Left ventricle myocardium inferior (tissue), 1 donor: ENCODE measurements around the gene OR5A2. TPM values are rescaled to one million over a fixed set of nuclear protein-coding genes. Genes with fewer than 3 reads are reported as not detected.

Experiments
- DNase-seq: peaks from one replicate; pipeline ENCODE4 v3.0.0-alpha.2; 2020
- H3K27ac ChIP-seq: fragments of 200-600 bp; replicated peaks from 2 replicates; pipeline ENCODE4 v1.8.0; 2021
- H3K27me3 ChIP-seq: fragments of 200-600 bp; 2 replicates; pipeline ENCODE4 v1.8.0; 2021; ENCODE audit warnings: low read depth
- H3K36me3 ChIP-seq: fragments of 200-600 bp; 2 replicates; pipeline ENCODE4 v1.8.0; 2021
- H3K4me1 ChIP-seq: fragments of 200-600 bp; 2 replicates; pipeline ENCODE4 v1.8.0; 2021
- H3K4me3 ChIP-seq: fragments of 200-600 bp; 2 replicates; pipeline ENCODE4 v1.8.0; 2021; ENCODE audit warnings: mild to moderate bottlenecking, moderate library complexity
- H3K9me3 ChIP-seq: fragments of 200-600 bp; replicated peaks from 2 replicates; pipeline ENCODE4 v1.8.0; 2021
- intact Hi-C: fragments of 100-400 bp; cut with micrococcal nuclease; formaldehyde crosslinking; loops from one replicate; pipeline ENCODE4 v1.11.0; 2022
- total RNA-seq: library from RNA; stranded (reverse); fragmentation: NEBNext Ultra II Directional; extraction: Animal tissue kit (Norgen Biotek cat#: 25700); gene quantifications from one replicate; pipeline ENCODE4 v1.2.1, GENCODE V29; 2021
- TF ChIP-seq, protein P1 (sequence below): fragments of 200-600 bp; IDR thresholded peaks from 2 replicates; pipeline ENCODE4 v1.8.0; 2021; ENCODE audit warnings: antibody characterized with exemption, mild to moderate bottlenecking, borderline replicate concordance
- donor health status: DM: no; HTN: yes; CAD: no; lungs with severe emphysema.

The OR5A2 gene
- total RNA-seq, 1 donor from 2014 or later = not detected

DNA sequence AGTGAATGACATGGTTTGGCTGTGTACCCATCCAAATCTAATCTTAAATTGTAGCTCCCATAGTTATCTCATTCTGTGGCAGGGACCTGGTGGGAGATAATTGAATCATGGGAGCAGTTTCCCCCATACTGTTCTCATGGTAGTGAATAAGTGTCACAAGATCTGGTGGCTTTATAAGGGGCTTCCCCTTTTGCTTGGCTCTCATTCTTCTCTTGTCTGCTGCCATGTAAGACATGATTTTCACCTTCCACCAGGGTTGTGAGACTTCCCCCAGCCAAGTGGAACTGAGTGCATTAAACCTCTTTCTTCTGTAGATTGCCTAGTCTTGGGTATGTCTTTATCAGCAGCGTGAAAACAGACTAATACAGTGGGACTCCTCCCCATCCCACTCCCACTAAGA, 11.1 kb downstream of the OR5A2 start:
- H3K4me3 ChIP-seq = no peak overlapping the region
- peaks cover 8% of the 10 kb centered on the region for H3K9me3 ChIP-seq
- DNase-seq = no peak
- H3K4me1 ChIP-seq = no peaks in the 10 kb centered on the region
- H3K36me3 ChIP-seq = no peaks in the 10 kb centered on the region
- TF ChIP-seq, protein P1, sequence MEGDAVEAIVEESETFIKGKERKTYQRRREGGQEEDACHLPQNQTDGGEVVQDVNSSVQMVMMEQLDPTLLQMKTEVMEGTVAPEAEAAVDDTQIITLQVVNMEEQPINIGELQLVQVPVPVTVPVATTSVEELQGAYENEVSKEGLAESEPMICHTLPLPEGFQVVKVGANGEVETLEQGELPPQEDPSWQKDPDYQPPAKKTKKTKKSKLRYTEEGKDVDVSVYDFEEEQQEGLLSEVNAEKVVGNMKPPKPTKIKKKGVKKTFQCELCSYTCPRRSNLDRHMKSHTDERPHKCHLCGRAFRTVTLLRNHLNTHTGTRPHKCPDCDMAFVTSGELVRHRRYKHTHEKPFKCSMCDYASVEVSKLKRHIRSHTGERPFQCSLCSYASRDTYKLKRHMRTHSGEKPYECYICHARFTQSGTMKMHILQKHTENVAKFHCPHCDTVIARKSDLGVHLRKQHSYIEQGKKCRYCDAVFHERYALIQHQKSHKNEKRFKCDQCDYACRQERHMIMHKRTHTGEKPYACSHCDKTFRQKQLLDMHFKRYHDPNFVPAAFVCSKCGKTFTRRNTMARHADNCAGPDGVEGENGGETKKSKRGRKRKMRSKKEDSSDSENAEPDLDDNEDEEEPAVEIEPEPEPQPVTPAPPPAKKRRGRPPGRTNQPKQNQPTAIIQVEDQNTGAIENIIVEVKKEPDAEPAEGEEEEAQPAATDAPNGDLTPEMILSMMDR = no peak
- intact Hi-C loops = no loop called here
- no peak overlapping the region for H3K27ac ChIP-seq
- H3K27me3 ChIP-seq = peaks cover 9% of the 10 kb centered on the region

DNA sequence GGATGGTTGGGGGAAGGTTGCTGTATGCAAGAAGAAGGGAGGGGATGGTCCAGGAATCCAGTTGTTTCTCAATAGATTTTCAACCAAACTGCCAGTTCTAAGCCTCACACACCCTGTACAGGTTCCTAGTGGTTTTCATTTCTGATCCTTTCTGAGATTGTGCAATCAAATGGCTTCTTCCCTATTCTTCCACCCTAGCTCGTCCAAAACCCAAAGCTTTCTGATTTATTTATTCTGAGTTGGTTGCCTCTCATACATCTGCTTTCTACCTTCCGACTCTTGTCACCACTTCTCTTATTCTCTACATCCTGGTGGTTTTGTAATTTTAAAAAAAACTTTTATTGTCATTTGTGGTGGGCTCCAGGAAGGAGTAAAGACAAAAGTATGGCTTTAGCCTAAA, 12.6 kb downstream of the OR5A2 start:
- intact Hi-C loops = no loop called here
- no peak overlapping the region for H3K27ac ChIP-seq
- DNase-seq = no peak
- H3K4me1 ChIP-seq = no peaks in the 10 kb centered on the region
- H3K27me3 ChIP-seq = peaks cover 9% of the 10 kb centered on the region
- H3K36me3 ChIP-seq = no peaks in the 10 kb centered on the region
- H3K9me3 ChIP-seq = peaks cover 16% of the 10 kb centered on the region
- TF ChIP-seq, protein P1 = no peak
- H3K4me3 ChIP-seq = no peak overlapping the region

DNA sequence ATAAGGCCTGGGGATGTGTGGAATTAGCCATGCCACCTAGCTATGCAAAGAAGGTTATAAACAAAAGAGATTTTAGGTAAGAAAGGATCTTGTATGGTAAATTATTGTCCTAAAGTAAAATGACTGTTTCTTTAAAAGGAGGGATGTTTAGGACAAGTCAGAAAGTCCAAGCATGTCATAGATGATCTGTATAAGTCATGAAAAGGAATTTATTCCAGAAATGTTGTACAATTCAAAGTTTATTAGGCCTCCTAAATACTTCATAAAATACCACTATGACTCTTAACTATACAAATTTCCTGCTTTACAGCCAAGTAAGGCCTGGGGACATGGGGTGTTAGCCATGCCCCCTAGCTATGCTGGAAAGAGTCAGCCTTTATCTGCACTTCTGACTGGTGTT, 22.7 kb downstream of the OR5A2 start:
- H3K4me3 ChIP-seq = no peak overlapping the region
- TF ChIP-seq, protein P1 = no peak
- H3K27me3 ChIP-seq = no peaks in the 10 kb centered on the region
- no peak for DNase-seq
- intact Hi-C loops = no loop called here
- no peak overlapping the region for H3K27ac ChIP-seq
- H3K9me3 ChIP-seq = peaks cover 19% of the 10 kb centered on the region
- H3K36me3 ChIP-seq = no peaks in the 10 kb centered on the region
- no peaks in the 10 kb centered on the region for H3K4me1 ChIP-seq

DNA sequence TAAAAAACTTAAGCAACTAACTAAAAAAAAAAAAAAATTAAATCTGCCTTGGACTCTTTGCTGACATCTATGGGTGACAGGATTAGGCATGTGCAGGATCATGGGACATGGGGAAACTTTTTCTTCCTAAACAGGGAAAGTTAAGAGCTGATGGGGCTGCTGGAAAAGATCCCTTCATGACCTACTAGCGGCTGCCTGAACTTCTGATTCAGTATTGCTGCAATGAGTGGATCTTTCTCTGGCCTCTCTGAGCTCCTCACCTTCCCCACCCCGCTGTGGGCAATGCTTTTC, 25.0 kb downstream of the OR5A2 start:
- no peaks in the 10 kb centered on the region for H3K27me3 ChIP-seq
- intact Hi-C loops = no loop called here
- DNase-seq = no peak
- H3K27ac ChIP-seq = no peak overlapping the region
- no peaks in the 10 kb centered on the region for H3K4me1 ChIP-seq
- TF ChIP-seq, protein P1 = no peak
- H3K9me3 ChIP-seq = peaks cover 15% of the 10 kb centered on the region
- H3K36me3 ChIP-seq = no peaks in the 10 kb centered on the region
- H3K4me3 ChIP-seq = no peak overlapping the region

DNA sequence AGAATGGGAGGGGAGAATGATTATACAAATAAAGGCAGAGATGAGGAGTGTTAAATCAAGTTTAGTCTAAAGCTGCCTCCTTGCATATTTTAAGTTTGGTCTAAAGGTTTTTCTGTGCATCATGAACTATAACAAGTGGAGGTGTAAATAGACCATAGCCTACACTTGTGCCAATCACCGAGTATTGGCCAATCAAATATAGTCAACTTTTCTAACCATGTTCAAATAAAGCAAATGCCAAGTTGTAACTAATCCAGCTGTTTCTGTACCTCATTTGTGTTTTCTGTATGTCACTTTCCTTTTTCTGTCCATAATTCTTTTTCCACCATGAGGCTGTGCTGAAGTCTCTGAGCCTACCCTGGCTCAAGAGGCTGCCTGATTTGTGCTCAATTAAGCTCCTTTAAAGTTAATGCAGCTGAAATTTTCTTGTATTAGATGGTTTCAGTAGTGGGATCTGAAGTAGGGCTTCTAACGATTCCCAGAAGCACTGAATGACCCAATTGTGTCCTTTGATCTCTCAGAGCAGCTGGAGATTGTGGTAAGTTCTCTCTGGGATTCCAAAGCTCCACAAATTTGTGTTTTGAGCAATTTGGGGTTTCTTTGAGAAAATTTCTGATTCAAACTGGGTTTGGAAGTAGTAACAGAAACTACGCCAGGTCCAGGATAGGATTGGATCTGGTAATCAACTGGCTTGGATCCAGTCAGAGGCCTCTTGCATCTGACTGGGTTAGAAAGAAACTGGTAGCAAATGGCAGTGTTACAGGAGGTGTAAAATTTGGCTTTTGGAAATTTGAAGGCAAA, 25.6 kb downstream of the OR5A2 start:
- H3K4me3 ChIP-seq = no peak overlapping the region
- no peaks in the 10 kb centered on the region for H3K4me1 ChIP-seq
- peaks cover 15% of the 10 kb centered on the region for H3K9me3 ChIP-seq
- TF ChIP-seq, protein P1 = no peak
- DNase-seq = no peak
- no peaks in the 10 kb centered on the region for H3K27me3 ChIP-seq
- H3K36me3 ChIP-seq = no peaks in the 10 kb centered on the region
- intact Hi-C loops = no loop called here
- H3K27ac ChIP-seq = no peak overlapping the region

DNA sequence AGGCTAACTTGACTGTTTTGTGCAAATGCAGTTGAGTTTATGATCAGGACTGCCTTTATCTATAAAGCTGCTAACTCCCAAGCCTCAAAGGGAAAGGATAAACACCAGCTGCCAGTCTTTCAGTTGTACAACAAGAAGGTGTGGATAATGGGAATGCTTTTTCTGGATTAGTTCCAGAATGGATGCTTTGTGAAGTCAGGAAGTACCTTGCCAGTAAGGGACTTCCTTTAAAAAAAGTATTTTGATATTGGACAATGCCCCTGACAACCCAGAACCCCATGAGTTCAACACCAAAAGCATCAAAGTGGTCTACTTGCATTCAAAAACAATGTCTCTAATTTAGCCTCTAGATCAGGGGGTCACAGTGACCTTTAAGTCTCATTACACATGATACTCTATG, 32.0 kb downstream of the OR5A2 start:
- Histone ChIP-seq H3K36me3 (no peaks in the 10 kb centered on the region), H3K4me1 (no peaks in the 10 kb centered on the region), H3K27ac (no peak overlapping the region), H3K4me3 (no peak overlapping the region), H3K27me3 (no peaks in the 10 kb centered on the region), H3K9me3 (peaks cover 3% of the 10 kb centered on the region)
- TF ChIP-seq, protein P1 = no peak
- intact Hi-C loops = no loop called here
- no peak for DNase-seq
